RKO (cell line): ENCODE measurements around the gene ITLN2.
"Not testable (repeated sequence)": the region's sequence is repeated elsewhere in the genome, so short reads cannot be mapped to it uniquely, and the experiment has no call there.

ENCODE experiments used
- DNase-seq: peaks from one replicate; pipeline ENCODE4 v3.0.0-alpha.2; 2016; ENCODE audit warnings: low spot score

The ITLN2 gene

DNA sequence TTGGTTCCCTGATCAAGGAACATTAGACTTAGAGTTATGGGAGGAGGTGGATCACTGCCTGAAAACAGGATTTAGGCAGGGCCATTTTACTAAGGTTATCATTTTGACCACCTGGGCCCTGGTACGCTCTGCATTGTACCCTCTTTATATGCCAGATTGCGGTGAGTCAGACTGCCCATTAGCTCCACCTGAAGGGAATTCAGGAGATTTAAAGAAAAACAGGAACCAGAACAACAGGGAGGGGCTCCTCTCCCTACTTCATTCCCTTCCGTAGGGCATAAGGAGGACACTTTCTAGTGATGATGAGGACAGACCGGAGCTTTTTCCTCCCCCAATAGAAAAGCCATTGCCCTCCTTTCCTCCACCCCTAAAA is 49.0 kb downstream of the ITLN2 start:
- DNase-seq: no peak

DNA sequence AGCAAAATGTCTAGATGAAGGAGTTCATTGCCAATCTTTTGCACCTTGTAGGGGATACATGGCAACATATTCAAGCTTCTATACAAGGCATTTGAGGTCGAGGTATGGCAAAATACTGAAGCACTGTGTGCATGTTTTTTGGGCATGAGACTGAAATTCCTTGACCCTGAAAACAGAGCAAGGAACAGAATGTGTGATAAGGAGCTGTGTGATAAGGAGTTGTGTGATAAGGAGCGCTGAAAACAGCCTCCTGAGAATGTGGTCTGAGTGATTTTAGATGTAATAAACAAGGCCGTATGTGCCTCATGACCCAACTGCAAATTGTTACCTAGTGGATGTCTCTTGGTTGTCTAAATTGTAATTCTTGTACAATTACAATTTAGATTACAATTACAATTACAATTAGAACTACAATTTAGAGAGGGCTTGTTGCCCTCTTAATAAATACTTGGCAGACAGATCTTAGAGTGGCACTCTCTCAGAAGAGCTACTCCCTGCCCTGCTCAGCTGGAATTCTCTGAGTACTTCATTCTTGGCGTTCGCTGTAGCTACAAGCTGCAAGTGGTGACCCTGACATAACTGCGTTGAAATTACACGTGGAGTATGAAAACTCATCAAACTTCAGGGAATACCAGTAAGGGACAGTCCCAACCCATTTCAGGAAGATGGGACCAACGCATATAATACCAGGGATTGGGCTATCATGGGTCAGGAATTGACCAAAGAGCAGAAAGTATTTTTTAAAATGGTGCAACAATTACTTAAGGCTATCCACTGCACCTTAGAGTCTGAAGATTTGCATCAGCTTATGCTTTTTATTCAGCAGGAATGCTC is 49.6 kb downstream of the ITLN2 start:
- DNase-seq: no peak

DNA sequence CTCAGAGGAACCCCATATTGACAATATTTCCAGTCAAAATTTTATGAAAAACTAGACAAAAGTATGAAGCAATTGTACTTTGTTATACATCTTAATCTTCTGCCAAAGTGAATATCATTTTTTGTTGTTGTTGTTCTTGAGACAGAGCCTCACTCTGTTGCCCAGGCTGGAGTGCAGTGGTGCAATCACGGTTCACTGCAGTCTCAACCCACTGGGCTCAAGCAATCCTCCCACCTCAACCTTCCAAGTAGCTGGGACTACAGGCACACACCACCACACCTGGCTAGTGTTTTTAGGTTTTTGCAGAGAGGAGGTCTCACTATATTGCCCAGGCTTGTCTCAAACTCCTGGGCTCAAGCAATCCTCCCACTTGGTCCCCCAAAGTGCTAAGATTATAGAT is 52.4 kb downstream of the ITLN2 start:
- not testable (repeated sequence) for DNase-seq

DNA sequence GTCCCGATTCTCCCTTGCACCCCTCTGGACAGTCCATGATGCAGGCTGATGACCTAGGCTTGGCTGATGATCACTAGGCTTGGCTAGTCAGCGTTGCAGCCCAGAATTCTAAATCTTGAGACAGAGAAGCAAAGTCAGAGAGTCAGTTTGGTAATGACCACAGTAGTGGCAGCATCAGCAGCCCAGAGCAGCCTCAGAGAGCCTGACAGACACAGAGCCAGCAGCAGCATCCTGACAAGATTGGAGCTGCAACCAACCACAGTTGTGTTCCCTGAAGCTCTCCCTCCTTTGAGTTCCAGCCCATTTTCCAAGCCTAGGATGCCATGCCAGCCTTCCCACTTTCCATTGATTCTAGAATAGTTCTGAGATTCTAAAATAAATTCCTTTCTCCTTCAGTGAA is 52.8 kb downstream of the ITLN2 start:
- no peak for DNase-seq

DNA sequence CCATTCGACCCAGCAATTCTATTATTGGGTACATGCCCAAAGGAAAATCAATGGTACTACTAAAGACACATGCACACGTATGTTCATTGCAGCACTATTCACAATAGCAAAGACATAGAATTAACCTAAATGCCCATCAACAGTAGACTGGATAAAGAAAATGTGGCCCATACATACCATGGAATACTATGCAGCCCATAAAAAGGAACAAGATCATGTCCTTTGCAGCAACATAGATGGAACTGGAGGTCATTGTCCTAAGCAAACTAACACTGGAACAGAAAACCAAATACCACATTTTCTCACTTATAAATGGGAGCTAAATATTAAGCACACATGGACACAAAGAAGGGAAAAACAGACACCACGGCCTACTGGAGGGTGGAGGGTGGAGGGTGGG is 53.9 kb downstream of the ITLN2 start:
- not testable (repeated sequence) for DNase-seq
